DND-41 (cell line): ENCODE results near the gene CCDC60.

Source experiments
- ATAC-seq: fragments of 200-7000 bp; cut with Tn5 transposase; 3 replicates; pipeline ENCODE4 v1.9.1; 2021; ENCODE audit warnings: low read depth; ENCODE audit not compliant: insufficient read depth
- DNase-seq: peaks from one replicate; pipeline ENCODE4 v3.0.0-alpha.2; 2020
- H2AFZ ChIP-seq: 2 replicates; pipeline ENCODE4 v1.6.0; 2012; ENCODE audit warnings: low read depth, low read length
- H3K27ac ChIP-seq: 2 replicates; pipeline ENCODE4 v1.5.1; 2012; ENCODE audit warnings: low read length, inconsistent platforms
- H3K27me3 ChIP-seq: fragments of 200-600 bp; sonication (generic); 2 replicates; pipeline ENCODE4 v1.6.0; 2012; ENCODE audit warnings: low read length, mild to moderate bottlenecking, inconsistent platforms; ENCODE audit not compliant: insufficient read depth, poor library complexity
- H3K36me3 ChIP-seq: 2 replicates; pipeline ENCODE4 v1.5.1; 2012; ENCODE audit warnings: low read length, inconsistent platforms; ENCODE audit not compliant: insufficient read depth
- H3K4me1 ChIP-seq: 2 replicates; pipeline ENCODE4 v1.5.1; 2012; ENCODE audit warnings: mild to moderate bottlenecking, low read length; ENCODE audit not compliant: insufficient read depth
- H3K4me2 ChIP-seq: 2 replicates; pipeline ENCODE4 v1.6.0; 2012; ENCODE audit warnings: mild to moderate bottlenecking, moderate library complexity, low read length, inconsistent platforms; ENCODE audit not compliant: insufficient read depth
- H3K4me3 ChIP-seq, 2 experiments: fragments of 200-600 bp in 1 of 2; shearing (Covaris generic) in 1 of 2; 2 replicates each; pipeline ENCODE4 v1.5.1; 2012 to 2016; ENCODE audit warnings: inconsistent platforms in 2 of 2, low read length in 2 of 2, mild to moderate bottlenecking in 2 of 2, low read depth in 1 of 2, moderate library complexity in 1 of 2
- H3K79me2 ChIP-seq: 2 replicates; pipeline ENCODE4 v1.6.0; 2012; ENCODE audit warnings: low read length, inconsistent platforms; ENCODE audit not compliant: insufficient read depth
- H3K9ac ChIP-seq: 2 replicates; pipeline ENCODE4 v1.6.0; 2012; ENCODE audit warnings: low read depth, mild to moderate bottlenecking, inconsistent platforms, low read length, moderate library complexity
- H3K9me3 ChIP-seq: 2 replicates; pipeline ENCODE4 v1.5.1; 2012; ENCODE audit warnings: low read length, moderate library complexity, mild to moderate bottlenecking, inconsistent platforms; ENCODE audit not compliant: insufficient read depth, severe bottlenecking
- H4K20me1 ChIP-seq: 2 replicates; pipeline ENCODE4 v1.6.0; 2012; ENCODE audit warnings: low read length; ENCODE audit not compliant: insufficient read depth
- CTCF ChIP-seq: IDR thresholded peaks from 2 replicates; pipeline ENCODE4 v1.5.1; 2012; ENCODE audit warnings: borderline replicate concordance, low read length, moderate library complexity, mild to moderate bottlenecking; ENCODE audit not compliant: poor library complexity, severe bottlenecking; ENCODE audit errors: extremely low read depth
- EZH2 ChIP-seq: IDR thresholded peaks from 3 replicates; pipeline ENCODE4 v1.6.1; 2012; ENCODE audit warnings: borderline replicate concordance, low read depth, mild to moderate bottlenecking, moderate library complexity, low read length, inconsistent platforms; ENCODE audit not compliant: severe bottlenecking

The CCDC60 gene

GRCh38 chr12:119294211-119294610 is 40.3 kb upstream of the CCDC60 start:
- H3K27me3 ChIP-seq = peaks cover 5% of the 10 kb centered on the region
- H3K4me2 ChIP-seq = no peak overlapping the region
- H3K4me3 ChIP-seq = no peak overlapping the region
- no peak for ATAC-seq
- TF ChIP-seq EZH2 (no peak), CTCF (no peak)
- H3K27ac ChIP-seq = no peak overlapping the region
- H2AFZ ChIP-seq = no peak overlapping the region
- no peaks in the 10 kb centered on the region for H4K20me1 ChIP-seq
- no peaks in the 10 kb centered on the region for H3K9me3 ChIP-seq
- H3K4me1 ChIP-seq = no peaks in the 10 kb centered on the region
- no peaks in the 10 kb centered on the region for H3K79me2 ChIP-seq
- H3K36me3 ChIP-seq = no peaks in the 10 kb centered on the region
- no peak for DNase-seq
- H3K9ac ChIP-seq = no peak overlapping the region

GRCh38 chr12:119296535-119296934 is 38.0 kb upstream of the CCDC60 start:
- H2AFZ ChIP-seq = no peak overlapping the region
- no peak overlapping the region for H3K4me2 ChIP-seq
- TF ChIP-seq CTCF (no peak), EZH2 (no peak)
- H3K27ac ChIP-seq = no peak overlapping the region
- no peaks in the 10 kb centered on the region for H4K20me1 ChIP-seq
- H3K9me3 ChIP-seq = no peaks in the 10 kb centered on the region
- no peaks in the 10 kb centered on the region for H3K4me1 ChIP-seq
- no peak overlapping the region for H3K4me3 ChIP-seq
- H3K79me2 ChIP-seq = no peaks in the 10 kb centered on the region
- DNase-seq = no peak
- peaks cover 4% of the 10 kb centered on the region for H3K27me3 ChIP-seq
- H3K9ac ChIP-seq = no peak overlapping the region
- H3K36me3 ChIP-seq = no peaks in the 10 kb centered on the region
- no peak for ATAC-seq

- ATAC-seq (no peak), DNase-seq (no peak)
- Histone ChIP-seq H4K20me1 (no peaks in the 10 kb centered on the region), H3K4me3 (no peak overlapping the region), H3K79me2 (no peaks in the 10 kb centered on the region), H3K36me3 (no peaks in the 10 kb centered on the region), H3K27ac (no peak overlapping the region), H3K9me3 (no peaks in the 10 kb centered on the region), H3K4me1 (no peaks in the 10 kb centered on the region), H3K27me3 (no peaks in the 10 kb centered on the region), H3K4me2 (no peak overlapping the region), H2AFZ (no peak overlapping the region), H3K9ac (no peak overlapping the region)
- TF ChIP-seq EZH2 = no peak
- no peak for TF ChIP-seq CTCF
Measured at GRCh38 chr12:119299130-119299529, 35.4 kb upstream of the CCDC60 start.

- DNase-seq (no peak), ATAC-seq (no peak)
- TF ChIP-seq EZH2 (no peak), CTCF (no peak)
- no peak overlapping the region for H3K4me3 ChIP-seq
- H3K79me2 ChIP-seq = no peaks in the 10 kb centered on the region
- no peak overlapping the region for H3K9ac ChIP-seq
- no peak overlapping the region for H2AFZ ChIP-seq
- no peaks in the 10 kb centered on the region for H3K27me3 ChIP-seq
- no peak overlapping the region for H3K4me2 ChIP-seq
- no peaks in the 10 kb centered on the region for H4K20me1 ChIP-seq
- no peaks in the 10 kb centered on the region for H3K9me3 ChIP-seq
- H3K36me3 ChIP-seq = no peaks in the 10 kb centered on the region
- no peak overlapping the region for H3K27ac ChIP-seq
- no peaks in the 10 kb centered on the region for H3K4me1 ChIP-seq
Measured at GRCh38 chr12:119301379-119301778, 33.1 kb upstream of the CCDC60 start.
